PC-9 (cell line): ENCODE results near the gene RNF7. TPM values are rescaled to one million over a fixed set of nuclear protein-coding genes. Genes with fewer than 3 reads are reported as not detected.

Experiments used
- BruUV-seq: library from RNA; stranded (reverse); fragments of 400-500 nt; replicated peaks from 2 replicates; lab custom pipeline; 2021; lab: Mats Ljungman, UMichigan
- CTCF ChIA-PET: fragments of 300-600 bp; sonication (Branson Sonifier 250); formaldehyde crosslinking; loops from one replicate; lab custom pipeline; 2022; ENCODE audit warnings: antibody characterized with exemption; lab: Charles Lee
- POLR2A ChIA-PET: fragments of 300-600 bp; sonication (Branson Sonifier 250); formaldehyde crosslinking; loops from one replicate; lab custom pipeline; 2022; ENCODE audit warnings: antibody characterized with exemption; ENCODE audit not compliant: unreplicated experiment; lab: Charles Lee
- DNase-seq, 2 experiments: peaks; one replicate each; pipeline versions ENCODE4 v3.0.0 to v3.0.0-alpha.2; 2015 to 2022; ENCODE audit warnings: mixed read lengths in 1 of 2
- H2AFZ ChIP-seq: fragments of 200-600 bp; sonication (generic); 2 replicates; pipeline ENCODE4 v1.8.1; 2017; ENCODE audit warnings: antibody characterized with exemption
- H3F3A ChIP-seq: fragments of 200-600 bp; sonication (generic); 2 replicates; pipeline ENCODE4 v1.8.1; 2017; ENCODE audit warnings: antibody characterized with exemption, mild to moderate bottlenecking, low read depth; ENCODE audit not compliant: insufficient read depth
- H3K27ac ChIP-seq: fragments of 200-600 bp; sonication (generic); 2 replicates; pipeline ENCODE4 v1.6.1; 2016; ENCODE audit warnings: mixed run types
- H3K27me3 ChIP-seq: fragments of 200-600 bp; sonication (generic); 2 replicates; pipeline ENCODE4 v1.6.1; 2016; ENCODE audit warnings: low read depth, mixed run types; ENCODE audit not compliant: insufficient read depth
- H3K36me3 ChIP-seq: fragments of 200-600 bp; sonication (generic); 2 replicates; pipeline ENCODE4 v1.6.1; 2016; ENCODE audit warnings: low read depth, mixed run types
- H3K4me1 ChIP-seq: fragments of 200-600 bp; sonication (generic); replicated peaks from 2 replicates; pipeline ENCODE4 v1.6.1; 2016; ENCODE audit warnings: mixed run types; ENCODE audit not compliant: insufficient read depth
- H3K4me2 ChIP-seq: fragments of 200-600 bp; sonication (generic); 2 replicates; pipeline ENCODE4 v1.6.1; 2017; ENCODE audit warnings: mixed run types
- H3K4me3 ChIP-seq: fragments of 200-600 bp; sonication (generic); 2 replicates; pipeline ENCODE4 v1.6.1; 2016; ENCODE audit warnings: mixed run types
- H3K79me2 ChIP-seq: fragments of 200-600 bp; sonication (generic); 2 replicates; pipeline ENCODE4 v1.6.1; 2017; ENCODE audit warnings: low read depth, mixed run types
- H3K9me2 ChIP-seq: fragments of 200-600 bp; sonication (generic); 2 replicates; pipeline ENCODE4 v1.8.1; 2017; ENCODE audit warnings: mild to moderate bottlenecking; ENCODE audit not compliant: insufficient read depth
- H3K9me3 ChIP-seq: fragments of 200-600 bp; sonication (generic); 2 replicates; pipeline ENCODE4 v1.8.1; 2016; ENCODE audit warnings: low read depth; ENCODE audit not compliant: insufficient read depth
- H4K20me1 ChIP-seq: fragments of 200-600 bp; sonication (generic); 2 replicates; pipeline ENCODE4 v1.8.1; 2017; ENCODE audit not compliant: insufficient read depth
- EZH2 ChIP-seq: fragments of 200-600 bp; sonication (generic); IDR thresholded peaks from 2 replicates; pipeline ENCODE4 v1.8.0; 2017; ENCODE audit warnings: antibody characterized with exemption, low read depth
- intact Hi-C: fragments of 100-400 bp; cut with micrococcal nuclease; formaldehyde crosslinking; loops from one replicate; pipeline ENCODE4 v1.10.0; 2022; ENCODE audit not compliant: unreplicated experiment
- total RNA-seq: library from RNA; stranded (reverse); gene quantifications from 2 replicates; pipeline ENCODE4 v1.2.3, GENCODE V29; 2021
- TF ChIP-seq, protein P1 (sequence below): fragments of 200-600 bp; sonication (generic); conservative IDR thresholded peaks from 2 replicates; pipeline ENCODE4 v1.6.1; 2017; ENCODE audit warnings: mixed run types, antibody characterized with exemption, mild to moderate bottlenecking, moderate library complexity

The RNF7 gene
- total RNA-seq, 1 experiment from 2014 or later, result 82.2 TPM

GRCh38 chr3:141725036-141725435, 13.1 kb upstream of the RNF7 start:
- no peaks in the 10 kb centered on the region for H3F3A ChIP-seq
- intact Hi-C loops, result no loop called here
- H2AFZ ChIP-seq, result no peak overlapping the region
- no peak overlapping the region for H3K4me2 ChIP-seq
- no peak for TF ChIP-seq EZH2
- TF ChIP-seq, protein P1, sequence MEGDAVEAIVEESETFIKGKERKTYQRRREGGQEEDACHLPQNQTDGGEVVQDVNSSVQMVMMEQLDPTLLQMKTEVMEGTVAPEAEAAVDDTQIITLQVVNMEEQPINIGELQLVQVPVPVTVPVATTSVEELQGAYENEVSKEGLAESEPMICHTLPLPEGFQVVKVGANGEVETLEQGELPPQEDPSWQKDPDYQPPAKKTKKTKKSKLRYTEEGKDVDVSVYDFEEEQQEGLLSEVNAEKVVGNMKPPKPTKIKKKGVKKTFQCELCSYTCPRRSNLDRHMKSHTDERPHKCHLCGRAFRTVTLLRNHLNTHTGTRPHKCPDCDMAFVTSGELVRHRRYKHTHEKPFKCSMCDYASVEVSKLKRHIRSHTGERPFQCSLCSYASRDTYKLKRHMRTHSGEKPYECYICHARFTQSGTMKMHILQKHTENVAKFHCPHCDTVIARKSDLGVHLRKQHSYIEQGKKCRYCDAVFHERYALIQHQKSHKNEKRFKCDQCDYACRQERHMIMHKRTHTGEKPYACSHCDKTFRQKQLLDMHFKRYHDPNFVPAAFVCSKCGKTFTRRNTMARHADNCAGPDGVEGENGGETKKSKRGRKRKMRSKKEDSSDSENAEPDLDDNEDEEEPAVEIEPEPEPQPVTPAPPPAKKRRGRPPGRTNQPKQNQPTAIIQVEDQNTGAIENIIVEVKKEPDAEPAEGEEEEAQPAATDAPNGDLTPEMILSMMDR, result no peak
- H3K27ac ChIP-seq, result no peak overlapping the region
- no peaks in the 10 kb centered on the region for H3K36me3 ChIP-seq
- no peaks in the 10 kb centered on the region for H3K27me3 ChIP-seq
- no peaks in the 10 kb centered on the region for H3K9me3 ChIP-seq
- no peak overlapping the region for H3K4me3 ChIP-seq
- ChIA-PET POLR2A (no interaction called here), CTCF (no interaction called here)
- no peaks in the 10 kb centered on the region for H3K79me2 ChIP-seq
- DNase-seq, result no peak
- H3K4me1 ChIP-seq, result no peaks in the 10 kb centered on the region
- H3K9me2 ChIP-seq, result no peaks in the 10 kb centered on the region
- no peaks in the 10 kb centered on the region for H4K20me1 ChIP-seq
- BruUV-seq, result no TSS peak

DNA sequence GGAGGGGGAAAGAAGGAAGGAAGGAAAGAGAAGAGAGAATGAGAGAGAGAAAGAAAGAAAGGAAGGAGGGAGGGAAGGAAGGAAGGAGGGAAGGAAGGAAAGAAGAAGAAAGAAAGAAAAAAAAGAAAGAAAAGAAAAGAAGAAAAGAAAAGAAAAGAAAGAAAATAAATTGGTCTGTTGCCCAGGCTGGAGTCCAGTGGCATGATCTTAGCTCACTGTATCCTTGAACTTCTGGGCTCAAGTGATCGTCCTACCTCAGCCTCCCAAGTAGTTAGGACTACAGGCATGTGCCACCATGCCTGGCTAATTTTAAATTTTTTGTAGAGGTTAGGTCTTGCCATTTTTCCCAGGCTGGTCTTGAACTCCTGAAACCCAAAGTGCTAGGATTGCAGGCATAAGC, 11.6 kb upstream of the RNF7 start:
- no peak overlapping the region for H3K4me2 ChIP-seq
- no TSS peak for BruUV-seq
- no peak overlapping the region for H3K27ac ChIP-seq
- no peaks in the 10 kb centered on the region for H3K27me3 ChIP-seq
- ChIA-PET CTCF (interaction anchor here (0.6 kb wide), 1 partner anchor 67 kb away, joined by 8 read pairs; no protein-coding TSS in a partner anchor), POLR2A (no interaction called here)
- H3K9me2 ChIP-seq, result no peaks in the 10 kb centered on the region
- H2AFZ ChIP-seq, result no peak overlapping the region
- DNase-seq, result no peak
- TF ChIP-seq EZH2, result no peak
- TF ChIP-seq, protein P1, result no peak
- H3K79me2 ChIP-seq, result no peaks in the 10 kb centered on the region
- no peak overlapping the region for H3K4me3 ChIP-seq
- no peaks in the 10 kb centered on the region for H3K36me3 ChIP-seq
- H3K4me1 ChIP-seq, result no peaks in the 10 kb centered on the region
- no peaks in the 10 kb centered on the region for H4K20me1 ChIP-seq
- intact Hi-C loops, result no loop called here
- H3K9me3 ChIP-seq, result no peaks in the 10 kb centered on the region
- H3F3A ChIP-seq, result no peaks in the 10 kb centered on the region

GRCh38 chr3:141728355-141728892, 9.7 kb upstream of the RNF7 start:
- no peaks in the 10 kb centered on the region for H3K36me3 ChIP-seq
- H3K4me1 ChIP-seq, result no peaks in the 10 kb centered on the region
- no peak for DNase-seq
- H3K4me3 ChIP-seq, result no peak overlapping the region
- no peak overlapping the region for H2AFZ ChIP-seq
- no peak overlapping the region for H3K4me2 ChIP-seq
- H3K27ac ChIP-seq, result no peak overlapping the region
- no TSS peak for BruUV-seq
- H3K79me2 ChIP-seq, result no peaks in the 10 kb centered on the region
- H3F3A ChIP-seq, result no peaks in the 10 kb centered on the region
- H3K27me3 ChIP-seq, result no peaks in the 10 kb centered on the region
- H3K9me2 ChIP-seq, result no peaks in the 10 kb centered on the region
- POLR2A ChIA-PET, result interaction anchor here (0.5 kb wide), 1 partner anchor 123 kb away, joined by 3 read pairs; no protein-coding TSS in a partner anchor
- H4K20me1 ChIP-seq, result no peaks in the 10 kb centered on the region
- no peaks in the 10 kb centered on the region for H3K9me3 ChIP-seq
- TF ChIP-seq EZH2, result no peak
- TF ChIP-seq, protein P1, result no peak
- CTCF ChIA-PET, result no interaction called here
- intact Hi-C loops, result no loop called here
